Cortex of kidney (tissue), 1 donor: ENCODE results near the gene NUMBL.

Experiments
- DNase-seq: peaks from one replicate; lab custom pipeline; 2025; lab: John Stamatoyannopoulos, UW

The NUMBL gene

GRCh38 chr19:40716031-40716481, 25.6 kb upstream of the NUMBL start:
- no peak for DNase-seq

- no peak for DNase-seq
These were observed 24.2 kb upstream of the NUMBL start for GRCh38 chr19:40714441-40715299.

- DNase-seq: no peak
These were observed 23.5 kb upstream of the NUMBL start for GRCh38 chr19:40713939-40714338.

GRCh38 chr19:40709817-40710216, 19.4 kb upstream of the NUMBL start:
- no peak for DNase-seq

- DNase-seq: no peak
These were observed 17.2 kb upstream of the NUMBL start for GRCh38 chr19:40707615-40708014.

- no peak for DNase-seq
These were observed 15.6 kb upstream of the NUMBL start for GRCh38 chr19:40705950-40706619.

- no peak for DNase-seq
These were observed 14.9 kb upstream of the NUMBL start for GRCh38 chr19:40705362-40705651.

GRCh38 chr19:40704491-40705361, 14.3 kb upstream of the NUMBL start:
- no peak for DNase-seq

- no peak for DNase-seq
These were observed 12.7 kb upstream of the NUMBL start for GRCh38 chr19:40703029-40703755.

- DNase-seq: no peak
These were observed 12.0 kb upstream of the NUMBL start for GRCh38 chr19:40702337-40703012.

GRCh38 chr19:40701758-40702157, 11.3 kb upstream of the NUMBL start:
- DNase-seq: no peak

- DNase-seq: no peak
These were observed 9.6 kb upstream of the NUMBL start for GRCh38 chr19:40700083-40700482.

GRCh38 chr19:40697007-40697406, 6.6 kb upstream of the NUMBL start:
- DNase-seq: no peak

GRCh38 chr19:40695881-40696280, 5.4 kb upstream of the NUMBL start:
- DNase-seq: no peak

GRCh38 chr19:40693896-40694295, 3.4 kb upstream of the NUMBL start:
- DNase-seq: no peak

- no peak for DNase-seq
These were observed 2.8 kb upstream of the NUMBL start for GRCh38 chr19:40693150-40693788.

- no peak for DNase-seq
These were observed 1.7 kb upstream of the NUMBL start for GRCh38 chr19:40692212-40692551.

GRCh38 chr19:40691421-40692211, 1.2 kb upstream of the NUMBL start:
- DNase-seq: no peak

- no peak for DNase-seq
These were observed 406 bp upstream of the NUMBL start for GRCh38 chr19:40690693-40691420.
